ENCODE measurements around the gene MRPL2.
A peak's percentile ranks its signal among the peaks of the same experiment; 100 is the strongest.
"Not testable (repeated sequence)": the region's sequence is repeated elsewhere in the genome, so short reads cannot be mapped to it uniquely, and the experiment has no call there.

MRPL2 gene

GRCh38 chr6:43081922-43082321 is 22.7 kb upstream of the MRPL2 start:
- not testable (repeated sequence) for DNase-seq

- DNase-seq = no peak
Observed at GRCh38 chr6:43081043-43081442, 21.8 kb upstream of the MRPL2 start.

- no peak for DNase-seq
Observed at GRCh38 chr6:43078691-43079090, 19.5 kb upstream of the MRPL2 start.

GRCh38 chr6:43077981-43078511 is 18.8 kb upstream of the MRPL2 start:
- no peak for DNase-seq

GRCh38 chr6:43077333-43077809 is 18.1 kb upstream of the MRPL2 start:
- no peak for DNase-seq

- DNase-seq = no peak
Observed at GRCh38 chr6:43076464-43077332, 17.5 kb upstream of the MRPL2 start.

- no peak for DNase-seq
Observed at GRCh38 chr6:43075670-43076463, 16.6 kb upstream of the MRPL2 start, which contains the start of gene PTK7. PTK7 (plus strand) TSS chr6:43076314; CDS start chr6:43076489, 175 bp downstream.

GRCh38 chr6:43074847-43075669 is 15.8 kb upstream of the MRPL2 start:
- no peak for DNase-seq

- peak; percentile 40 for DNase-seq
Observed at GRCh38 chr6:43070028-43070632, 10.9 kb upstream of the MRPL2 start.

- DNase-seq = no peak
Observed at GRCh38 chr6:43062818-43063217, 3.6 kb upstream of the MRPL2 start.

- no peak for DNase-seq
Observed at GRCh38 chr6:43061861-43062260, 2.6 kb upstream of the MRPL2 start.

- DNase-seq = no peak
Observed at GRCh38 chr6:43060755-43061633, 1.8 kb upstream of the MRPL2 start.

- DNase-seq = no peak
Observed at GRCh38 chr6:43060034-43060754, 960 bp upstream of the MRPL2 start.

GRCh38 chr6:43058531-43058930 is 703 bp downstream of the MRPL2 start:
- DNase-seq = peak; percentile 20

- no peak for DNase-seq
Observed at GRCh38 chr6:43055966-43056365, 3.3 kb downstream of the MRPL2 start.

- DNase-seq = no peak
Observed at GRCh38 chr6:43054206-43054943, 4.9 kb downstream of the MRPL2 start.

- DNase-seq = peak; percentile 90
Observed at GRCh38 chr6:43053545-43054205, 5.6 kb downstream of the MRPL2 start, which contains the start of gene CUL7. CUL7 (minus strand) TSS chr6:43053851; CDS start chr6:43052788, 1,063 bp downstream.

GRCh38 chr6:43052842-43053544 is 6.2 kb downstream of the MRPL2 start:
- DNase-seq = peak; percentile 26
